HepG2 (cell line): ENCODE measurements around the gene C2CD2. TPM values are rescaled to one million over a fixed set of nuclear protein-coding genes. Genes with fewer than 3 reads are reported as not detected.

Source experiments
- ATAC-seq: fragments of 200-7000 bp; cut with Tn5 transposase; 3 replicates; pipeline ENCODE4 v1.9.1; 2020; ENCODE audit warnings: mild to moderate bottlenecking, moderate library complexity
- BruUV-seq: library from RNA; stranded (reverse); fragments of 400-500 nt; replicated peaks from 2 replicates; lab custom pipeline; 2021; lab: Mats Ljungman, UMichigan
- CTCF ChIA-PET: fragments of 300-600 bp; formaldehyde crosslinking; extraction: SDS; loops from one replicate; lab custom pipeline; 2021; ENCODE audit warnings: low total read pairs, inconsistent platforms, low intra/inter-chr PET ratio; lab: Yijun Ruan, JAX
- POLR2A ChIA-PET: fragments of 350-600 bp; sonication (Branson Sonifier 250); formaldehyde crosslinking; loops from one replicate; lab custom pipeline; 2020; ENCODE audit warnings: antibody characterized with exemption, inconsistent platforms; lab: Yijun Ruan, JAX
- DNase-seq: peaks from one replicate; pipeline ENCODE4 v3.0.0-alpha.2; 2015; ENCODE audit warnings: low spot score
- FAIRE-seq: peaks from 3 replicates; lab custom pipeline; 2011; peaks lifted over from hg19 to GRCh38; lab: Jason Lieb, UNC
- H2AFZ ChIP-seq: one replicate; pipeline ENCODE4 v1.6.1; 2011; ENCODE audit warnings: low read length, inconsistent platforms
- H3K27ac ChIP-seq: fragments of 300-600 bp; 3 replicates; pipeline ENCODE4 v1.8.0; 2011; ENCODE audit warnings: mixed run types, mild to moderate bottlenecking, mixed read lengths, low read length, inconsistent platforms; ENCODE audit not compliant: insufficient read depth; ENCODE audit errors: extremely low read length
- H3K27me3 ChIP-seq, 2 experiments: fragments of 200-600 bp in 1 of 2; 2 replicates in 1 of 2; 3 replicates in 1 of 2; pipeline versions ENCODE4 v1.6.0 to v1.8.0; 2011; ENCODE audit warnings: low read length in 2 of 2, mild to moderate bottlenecking in 2 of 2, moderate library complexity in 2 of 2, inconsistent platforms in 1 of 2; ENCODE audit not compliant: insufficient read depth in 2 of 2, control insufficient read depth in 1 of 2
- H3K36me3 ChIP-seq, 2 experiments: fragments of 200-600 bp in 1 of 2; replicated peaks in 1 of 2; 2 replicates in 1 of 2; 3 replicates in 1 of 2; pipeline versions ENCODE4 v1.5.1 to v1.8.0; 2011; ENCODE audit warnings: low read length in 2 of 2, inconsistent platforms in 1 of 2; ENCODE audit not compliant: insufficient read depth in 2 of 2, control insufficient read depth in 1 of 2
- H3K4me1 ChIP-seq: 2 replicates; pipeline ENCODE4 v1.5.1; 2012; ENCODE audit warnings: low read length, inconsistent platforms; ENCODE audit not compliant: insufficient read depth
- H3K4me2 ChIP-seq: 2 replicates; pipeline ENCODE4 v1.6.0; 2011; ENCODE audit warnings: low read depth, low read length, inconsistent platforms
- H3K4me3 ChIP-seq, 3 experiments: fragments of 200-600 bp in 1 of 3; sonication (generic), shearing (Covaris generic) in 1 of 3; replicated peaks in 1 of 3; 2 replicates each; pipeline ENCODE4 v1.5.1; 2011 to 2016; ENCODE audit warnings: low read length in 3 of 3, inconsistent platforms in 2 of 3, low read depth in 2 of 3, mild to moderate bottlenecking in 2 of 3, control low read depth in 1 of 3, mixed read lengths in 1 of 3; ENCODE audit not compliant: insufficient read depth in 1 of 3
- H3K79me2 ChIP-seq: one replicate; pipeline ENCODE4 v1.6.1; 2011; ENCODE audit warnings: low read length, inconsistent platforms; ENCODE audit not compliant: insufficient read depth
- H3K9ac ChIP-seq: 2 replicates; pipeline ENCODE4 v1.6.0; 2011; ENCODE audit warnings: mild to moderate bottlenecking, low read depth, low read length, inconsistent platforms; ENCODE audit not compliant: insufficient read depth
- H3K9me3 ChIP-seq: 2 replicates; pipeline ENCODE4 v1.5.1; 2012; ENCODE audit warnings: mild to moderate bottlenecking, low read length
- H4K20me1 ChIP-seq: 2 replicates; pipeline ENCODE4 v1.6.0; 2011; ENCODE audit warnings: inconsistent platforms, mild to moderate bottlenecking, low read length, moderate library complexity; ENCODE audit not compliant: insufficient read depth
- ISL2 ChIP-seq: sonication (generic); formaldehyde crosslinking; IDR thresholded peaks from 2 replicates; pipeline ENCODE4 v1.5.0; 2020; ENCODE audit warnings: missing genetic modification reagents
- JUN ChIP-seq: sonication (generic); formaldehyde crosslinking; IDR thresholded peaks from 2 replicates; pipeline ENCODE4 v1.4.0; 2020; ENCODE audit warnings: mild to moderate bottlenecking, missing genetic modification reagents
- PAF1 ChIP-seq: IDR thresholded peaks from 2 replicates; pipeline ENCODE4 v1.6.1; 2016; ENCODE audit warnings: missing genetic modification reagents, missing compliant biosample characterization
- RBFOX2 ChIP-seq: fragments of 200-400 bp; formaldehyde crosslinking; IDR thresholded peaks from 2 replicates; pipeline ENCODE4 v1.6.1; 2017; ENCODE audit warnings: low read depth, mild to moderate bottlenecking, low read length
- RORA ChIP-seq: sonication (generic); formaldehyde crosslinking; IDR thresholded peaks from 2 replicates; pipeline ENCODE4 v1.5.0; 2020; ENCODE audit warnings: mild to moderate bottlenecking, missing genetic modification reagents, moderate library complexity
- SNAPC2 ChIP-seq: sonication (generic); formaldehyde crosslinking; IDR thresholded peaks from 2 replicates; pipeline ENCODE4 v1.8.1; 2022; ENCODE audit warnings: mild to moderate bottlenecking, missing genetic modification reagents
- SOX5 ChIP-seq: IDR thresholded peaks from 2 replicates; pipeline ENCODE4 v1.6.1; 2016; ENCODE audit warnings: borderline replicate concordance
- SP2 ChIP-seq: sonication (generic); formaldehyde crosslinking; IDR thresholded peaks from 2 replicates; pipeline ENCODE4 v1.5.1; 2020; ENCODE audit warnings: mild to moderate bottlenecking, missing genetic modification reagents
- ZNF367 ChIP-seq: sonication (generic); formaldehyde crosslinking; IDR thresholded peaks from 2 replicates; pipeline ENCODE4 v1.4.0; 2020; ENCODE audit warnings: missing genetic modification reagents, borderline replicate concordance
- ZNF607 ChIP-seq: sonication (generic); formaldehyde crosslinking; IDR thresholded peaks from 2 replicates; pipeline ENCODE4 v1.5.1; 2020; ENCODE audit warnings: missing genetic modification reagents, mild to moderate bottlenecking, borderline replicate concordance
- ZNF816 ChIP-seq: sonication (generic); formaldehyde crosslinking; IDR thresholded peaks from 2 replicates; pipeline ENCODE4 v1.8.0; 2022; ENCODE audit warnings: missing genetic modification reagents, mild to moderate bottlenecking, borderline replicate concordance
- ZSCAN25 ChIP-seq: sonication (generic); formaldehyde crosslinking; IDR thresholded peaks from 2 replicates; pipeline ENCODE4 v1.8.0; 2022; ENCODE audit warnings: mild to moderate bottlenecking, missing genetic modification reagents
- ZSCAN31 ChIP-seq: sonication (generic); formaldehyde crosslinking; IDR thresholded peaks from 2 replicates; pipeline ENCODE4 v1.5.0; 2020; ENCODE audit warnings: low read depth, mild to moderate bottlenecking, missing genetic modification reagents
- WGBS: methylation state at CpG from one replicate; pipeline ENCODE4 v1.1.6; 2017; ENCODE audit warnings: low lambda C conversion rate; 5-methylcytosine and 5-hydroxymethylcytosine counted together
- in situ Hi-C: cut with HindIII; loops from 2 replicates; pipeline ENCODE4 v1.10.0; 2017; ENCODE audit warnings: low pct_unique_long_range_greater_than_20kb; ENCODE audit not compliant: extremely low pct_ligation_motif_present
- intact Hi-C: fragments of 100-400 bp; cut with micrococcal nuclease; formaldehyde crosslinking; loops from one replicate; pipeline ENCODE4 v1.10.0; 2022; ENCODE audit not compliant: unreplicated experiment
- polyA plus RNA-seq, 8 experiments: library from polyadenylated mRNA; depleted of rRNA in 3 of 8; stranded (reverse) in 7 of 8; unstranded in 1 of 8; fragments of >200 nt; fragmentation: Illumina TruSeq in 4 of 8; extraction: Trizol in 4 of 8; gene quantifications; 2 replicates each; pipeline versions ENCODE4 v1.2.1 to v1.2.3, GENCODE V29; 2011 to 2016; ENCODE audit warnings: low read depth in 4 of 8, missing spikeins in 1 of 8, mixed read lengths in 1 of 8; ENCODE audit not compliant: insufficient read depth in 1 of 8
- total RNA-seq, 5 experiments: library from RNA; depleted of rRNA; stranded (reverse); fragments of >200 nt; fragmentation: Illumina TruSeq; extraction: Trizol; gene quantifications; 2 replicates each; pipeline ENCODE4 v1.2.3, GENCODE V29; 2016; ENCODE audit warnings: low read depth in 1 of 5

Gene C2CD2
- total and polyA plus RNA-seq, 2 of the 13 experiments (the other 11 are each of a cell fraction or from before 2014, with no cell fraction given) = 12.5 to 19.7 TPM

DNA sequence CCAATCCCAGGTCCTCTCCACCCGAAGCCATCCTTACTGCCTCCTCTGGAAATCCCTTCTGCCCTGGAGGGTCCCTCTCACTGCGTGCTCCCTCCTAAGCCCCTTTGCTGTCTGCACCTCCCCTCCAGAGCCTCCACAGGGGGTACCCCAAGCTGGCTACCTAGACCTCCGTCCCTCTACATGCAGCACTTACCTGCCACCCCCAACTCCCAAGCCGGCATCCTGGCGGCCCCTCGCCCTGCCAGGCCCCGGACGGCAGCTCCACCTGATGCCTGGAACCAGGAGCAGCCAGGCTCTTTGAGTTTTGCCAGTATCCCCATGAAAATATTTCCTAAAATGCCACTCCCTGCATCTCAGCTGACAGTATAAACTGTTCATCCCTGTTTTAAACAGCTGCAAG, 78.7 kb downstream of the C2CD2 start:
- in situ Hi-C loops = no loop called here
- Histone ChIP-seq H3K36me3 (no peaks in the 10 kb centered on the region), H3K9ac (no peak overlapping the region), H3K4me1 (peaks cover 25% of the 10 kb centered on the region), H3K4me2 (no peak overlapping the region), H3K27me3 (no peaks in the 10 kb centered on the region), H2AFZ (no peak overlapping the region), H3K27ac (no peak overlapping the region), H4K20me1 (no peaks in the 10 kb centered on the region), H3K4me3 (no peak overlapping the region), H3K9me3 (no peaks in the 10 kb centered on the region), H3K79me2 (peaks cover 28% of the 10 kb centered on the region)
- POLR2A ChIA-PET = no interaction called here
- 94% methylated on average over 7 of the region's 8 CpGs for WGBS
- CTCF ChIA-PET = no interaction called here
- FAIRE-seq = no peak
- intact Hi-C loops = no loop called here
- DNase-seq = no peak
- ATAC-seq = no peak
- no peak for TF ChIP-seq PAF1 (CRISPR knock-in tag)
- TF ChIP-seq SP2 (CRISPR knock-in tag) = no peak
- no peak for TF ChIP-seq JUN (CRISPR knock-in tag)
- TF ChIP-seq RORA (CRISPR knock-in tag) = no peak
- TF ChIP-seq ZNF816 (CRISPR knock-in tag) = no peak
- no peak for TF ChIP-seq SNAPC2 (CRISPR knock-in tag)
- TF ChIP-seq ZSCAN31 = no peak
- no peak for TF ChIP-seq ZNF367
- TF ChIP-seq ZSCAN25 (CRISPR knock-in tag) = no peak
- no peak for TF ChIP-seq RBFOX2
- TF ChIP-seq ISL2 (CRISPR knock-in tag) = no peak
- TF ChIP-seq SOX5 = no peak
- no peak for TF ChIP-seq ZNF607 (CRISPR knock-in tag)
- BruUV-seq = no TSS peak
